ENCODE measurements around the gene GBP3. TPM values are rescaled to one million over a fixed set of nuclear protein-coding genes. Genes with fewer than 3 reads are reported as not detected.

Gene GBP3
- total RNA-seq, 1 experiment from 2014 or later: 0.48 TPM

DNA sequence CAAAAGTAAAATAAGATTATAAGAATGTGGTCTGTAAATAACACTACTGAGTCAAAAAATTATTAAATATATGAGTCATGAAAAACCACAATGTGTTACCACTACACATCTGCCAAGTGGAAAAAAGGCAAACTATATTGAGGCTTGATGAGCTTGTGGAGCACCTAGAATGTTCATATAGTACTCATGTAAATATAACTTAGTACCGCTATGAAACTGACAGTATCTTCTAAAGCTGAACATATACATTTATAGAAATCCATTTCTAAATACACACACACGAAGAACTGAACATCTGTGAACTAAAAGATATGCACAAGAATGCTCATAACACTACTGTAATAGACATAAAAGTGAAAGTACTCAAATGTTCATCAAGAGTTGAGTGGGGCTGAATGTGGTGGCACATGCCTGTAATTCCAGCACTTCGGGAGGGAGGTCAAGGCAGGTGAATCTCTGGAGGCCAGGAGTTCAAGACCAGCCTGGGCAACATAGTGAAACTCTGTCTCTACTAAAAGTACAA lies 18.5 kb upstream of the GBP3 start:
- TF ChIP-seq, protein P1, sequence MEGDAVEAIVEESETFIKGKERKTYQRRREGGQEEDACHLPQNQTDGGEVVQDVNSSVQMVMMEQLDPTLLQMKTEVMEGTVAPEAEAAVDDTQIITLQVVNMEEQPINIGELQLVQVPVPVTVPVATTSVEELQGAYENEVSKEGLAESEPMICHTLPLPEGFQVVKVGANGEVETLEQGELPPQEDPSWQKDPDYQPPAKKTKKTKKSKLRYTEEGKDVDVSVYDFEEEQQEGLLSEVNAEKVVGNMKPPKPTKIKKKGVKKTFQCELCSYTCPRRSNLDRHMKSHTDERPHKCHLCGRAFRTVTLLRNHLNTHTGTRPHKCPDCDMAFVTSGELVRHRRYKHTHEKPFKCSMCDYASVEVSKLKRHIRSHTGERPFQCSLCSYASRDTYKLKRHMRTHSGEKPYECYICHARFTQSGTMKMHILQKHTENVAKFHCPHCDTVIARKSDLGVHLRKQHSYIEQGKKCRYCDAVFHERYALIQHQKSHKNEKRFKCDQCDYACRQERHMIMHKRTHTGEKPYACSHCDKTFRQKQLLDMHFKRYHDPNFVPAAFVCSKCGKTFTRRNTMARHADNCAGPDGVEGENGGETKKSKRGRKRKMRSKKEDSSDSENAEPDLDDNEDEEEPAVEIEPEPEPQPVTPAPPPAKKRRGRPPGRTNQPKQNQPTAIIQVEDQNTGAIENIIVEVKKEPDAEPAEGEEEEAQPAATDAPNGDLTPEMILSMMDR (IDR thresholded peaks at IDR 0.05; ENCODE audit: insufficient read depth in 1 of 2, low read depth in 1 of 2, low read length in 1 of 2, severe bottlenecking in 1 of 2, unreplicated experiment in 1 of 2): no peak
- Histone ChIP-seq H3K9me3 (no peaks in the 10 kb centered on the region; the same call in 1 of the 2 replicates), H3K27me3 (replicated peaks; ENCODE audit: control insufficient read depth, insufficient read depth, low read length) (no peaks in the 10 kb centered on the region), H3K36me3 (ENCODE audit: control insufficient read depth, insufficient read depth, low read length) (no peaks in the 10 kb centered on the region), H3K4me3 (ENCODE audit: low read depth, low read length) (no peak overlapping the region), H3K4me1 (peaks cover 8% of the 10 kb centered on the region; the same call in 1 of the 2 replicates)
- Mint-ChIP-seq H3K4me3 (ENCODE audit: unreplicated experiment) (no peak overlapping the region), H3K27ac (ENCODE audit: unreplicated experiment) (no peak overlapping the region), H3K4me1 (ENCODE audit: low read depth, unreplicated experiment) (no peaks in the 10 kb centered on the region), H3K9me3 (ENCODE audit: unreplicated experiment) (peaks cover 27% of the 10 kb centered on the region), H3K27me3 (ENCODE audit: insufficient read depth, unreplicated experiment) (no peaks in the 10 kb centered on the region), H3K36me3 (ENCODE audit: insufficient read depth, unreplicated experiment) (no peaks in the 10 kb centered on the region)
- intact Hi-C loops (cut with micrococcal nuclease; ENCODE audit: unreplicated experiment): no loop called here
- POLR2A ChIA-PET: no interaction called here
- DNase-seq: no peak
- CTCF ChIA-PET: no interaction called here
- BruUV-seq (replicated peaks): no TSS peak

DNA sequence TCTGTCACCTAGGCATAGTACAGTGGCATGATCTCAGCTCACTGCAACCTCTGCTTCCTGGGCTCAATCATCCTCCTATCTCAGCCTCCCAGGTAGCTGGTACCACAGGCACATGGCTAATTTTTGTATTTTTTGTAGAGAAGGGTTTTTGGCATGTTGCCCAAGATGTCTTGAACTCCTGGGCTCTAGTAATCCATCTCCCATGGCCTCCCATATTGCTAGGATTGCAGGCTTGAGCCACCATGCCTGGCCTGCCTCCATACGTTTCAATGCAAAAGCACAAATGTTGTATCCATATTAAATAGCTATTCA lies 17.6 kb upstream of the GBP3 start:
- ChIA-PET POLR2A (no interaction called here), CTCF (no interaction called here)
- Histone ChIP-seq H3K4me1 (no peaks in the 10 kb centered on the region), H3K36me3 (ENCODE audit: control insufficient read depth, insufficient read depth, low read length) (no peaks in the 10 kb centered on the region), H3K4me3 (ENCODE audit: low read depth, low read length) (no peak overlapping the region), H3K9me3 (no peaks in the 10 kb centered on the region; the same call in 1 of the 2 replicates), H3K27me3 (replicated peaks; ENCODE audit: control insufficient read depth, insufficient read depth, low read length) (no peaks in the 10 kb centered on the region)
- Mint-ChIP-seq H3K4me1 (ENCODE audit: low read depth, unreplicated experiment) (no peaks in the 10 kb centered on the region), H3K9me3 (ENCODE audit: unreplicated experiment) (peaks cover 27% of the 10 kb centered on the region), H3K27ac (ENCODE audit: unreplicated experiment) (no peak overlapping the region), H3K4me3 (ENCODE audit: unreplicated experiment) (no peak overlapping the region), H3K27me3 (ENCODE audit: insufficient read depth, unreplicated experiment) (no peaks in the 10 kb centered on the region), H3K36me3 (ENCODE audit: insufficient read depth, unreplicated experiment) (no peaks in the 10 kb centered on the region)
- TF ChIP-seq, protein P1 (IDR thresholded peaks at IDR 0.05; ENCODE audit: insufficient read depth in 1 of 2, low read depth in 1 of 2, low read length in 1 of 2, severe bottlenecking in 1 of 2, unreplicated experiment in 1 of 2): no peak
- BruUV-seq (replicated peaks): no TSS peak
- intact Hi-C loops (cut with micrococcal nuclease; ENCODE audit: unreplicated experiment): no loop called here
- DNase-seq: no peak

DNA sequence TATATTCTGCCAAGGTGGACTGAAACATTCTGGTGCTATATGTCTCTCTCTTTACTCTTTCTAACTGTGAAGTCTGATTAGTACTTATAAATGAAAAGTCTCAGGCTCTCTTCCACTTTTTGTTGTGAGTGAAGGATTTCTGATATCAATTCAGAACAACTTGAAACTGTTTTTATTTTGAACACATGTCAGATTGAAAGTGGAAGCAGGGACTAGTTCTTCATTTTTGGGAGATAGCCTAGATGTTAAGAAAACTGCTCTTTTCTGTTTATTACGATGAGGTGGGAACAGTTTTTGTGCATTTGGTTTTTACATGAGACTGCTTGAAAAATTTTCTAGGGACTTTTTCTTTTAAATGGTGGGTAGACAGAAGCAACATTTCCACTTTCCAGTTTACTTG lies 14.5 kb upstream of the GBP3 start:
- Histone ChIP-seq H3K36me3 (ENCODE audit: control insufficient read depth, insufficient read depth, low read length) (no peaks in the 10 kb centered on the region), H3K9me3 (no peaks in the 10 kb centered on the region), H3K27me3 (replicated peaks; ENCODE audit: control insufficient read depth, insufficient read depth, low read length) (no peaks in the 10 kb centered on the region), H3K4me1 (no peaks in the 10 kb centered on the region), H3K4me3 (ENCODE audit: low read depth, low read length) (no peak overlapping the region)
- peaks cover 18% of the 10 kb centered on the region for H3K9me3 Mint-ChIP-seq (ENCODE audit: unreplicated experiment)
- H3K4me3 Mint-ChIP-seq (ENCODE audit: unreplicated experiment): no peak overlapping the region
- no peaks in the 10 kb centered on the region for H3K4me1 Mint-ChIP-seq (ENCODE audit: low read depth, unreplicated experiment)
- ChIA-PET POLR2A (no interaction called here), CTCF (no interaction called here)
- H3K27me3 Mint-ChIP-seq (ENCODE audit: insufficient read depth, unreplicated experiment): no peaks in the 10 kb centered on the region
- TF ChIP-seq, protein P1 (IDR thresholded peaks at IDR 0.05; ENCODE audit: insufficient read depth in 1 of 2, low read depth in 1 of 2, low read length in 1 of 2, severe bottlenecking in 1 of 2, unreplicated experiment in 1 of 2): no peak
- BruUV-seq (replicated peaks): no TSS peak
- no peak overlapping the region for H3K27ac Mint-ChIP-seq (ENCODE audit: unreplicated experiment)
- intact Hi-C loops (cut with micrococcal nuclease; ENCODE audit: unreplicated experiment): no loop called here
- no peaks in the 10 kb centered on the region for H3K36me3 Mint-ChIP-seq (ENCODE audit: insufficient read depth, unreplicated experiment)
- no peak for DNase-seq
